Gastrocnemius medialis (tissue), 4 donors: ENCODE results near the gene A2ML1.

Experiments used
- CTCF ChIP-seq, 5 experiments: fragments of 450-650 bp in 3 of 5; fragments of 200-600 bp in 2 of 5; sonication (generic) in 2 of 5; IDR thresholded peaks in 4 of 5; conservative IDR thresholded peaks in 1 of 5; 1 replicate in 4 of 5; 2 replicates in 1 of 5; pipeline ENCODE4 v1.5.1; 2016 to 2019; ENCODE audit warnings: antibody characterized with exemption in 5 of 5, mild to moderate bottlenecking in 3 of 5, moderate library complexity in 3 of 5
- POLR2A ChIP-seq, 2 donors: fragments of 450-650 bp; IDR thresholded peaks; one replicate each; pipeline ENCODE4 v1.6.1; 2017; ENCODE audit warnings: antibody characterized with exemption in 2 of 2, mild to moderate bottlenecking in 2 of 2, moderate library complexity in 2 of 2

GRCh38 chr12:8780389-8780788, 42.0 kb upstream of the A2ML1 start:
- TF ChIP-seq POLR2A (IDR thresholded peaks at IDR 0.05) (no peak), CTCF (IDR thresholded peaks at IDR 0.05 in 4 of 5, conservative IDR thresholded peaks at IDR 0.05 in 1 of 5) (no peak)
